AG20443 (cell line): ENCODE data around the gene BCHE.

Experiments used
- DNase-seq: peaks from one replicate; pipeline ENCODE4 v3.0.0; 2012; ENCODE audit warnings: low spot score, mixed read lengths

Gene BCHE

DNA sequence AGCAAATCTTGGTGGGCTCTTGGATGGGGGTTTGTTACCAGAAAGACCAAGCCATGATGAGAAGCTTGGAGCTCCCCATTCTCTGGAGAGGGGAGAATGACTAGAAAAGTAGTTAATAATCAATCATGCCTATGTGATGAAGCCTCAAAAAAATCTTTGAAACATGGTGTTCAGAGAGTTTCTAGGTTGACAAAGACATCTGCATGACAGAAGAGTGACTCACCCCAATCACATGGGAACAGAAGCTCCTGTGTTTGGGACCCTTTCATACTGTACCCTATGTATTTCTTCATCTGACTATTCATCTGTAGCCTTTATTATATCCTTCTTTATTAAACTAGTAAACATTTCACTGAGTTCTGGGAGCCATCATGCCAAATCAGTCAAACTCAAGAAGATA lies 87.4 kb downstream of the BCHE start:
- DNase-seq, result no peak

- DNase-seq, result no peak
These were observed 88.0 kb downstream of the BCHE start for GRCh38 chr3:165749241-165749640.

- no peak for DNase-seq
These were observed 89.1 kb downstream of the BCHE start for GRCh38 chr3:165748094-165748493.

DNA sequence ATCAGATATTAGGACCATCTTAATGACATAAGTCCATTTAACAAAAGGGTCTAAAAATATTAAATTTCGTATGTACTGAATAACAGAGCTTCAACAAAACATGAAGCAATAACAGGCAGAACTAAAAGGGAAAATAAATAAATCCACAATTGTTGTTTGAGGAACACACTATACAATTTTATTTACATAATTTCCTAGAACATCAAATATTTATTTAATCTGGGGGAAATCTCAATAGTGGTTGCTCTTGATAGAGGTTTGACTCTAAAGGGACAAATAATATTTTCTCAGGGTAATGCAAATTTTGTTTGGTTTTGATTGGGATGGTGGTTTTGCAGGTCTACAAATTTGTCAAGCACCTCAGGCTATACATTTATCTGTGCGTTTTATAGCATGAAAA lies 90.3 kb downstream of the BCHE start:
- no peak for DNase-seq

DNA sequence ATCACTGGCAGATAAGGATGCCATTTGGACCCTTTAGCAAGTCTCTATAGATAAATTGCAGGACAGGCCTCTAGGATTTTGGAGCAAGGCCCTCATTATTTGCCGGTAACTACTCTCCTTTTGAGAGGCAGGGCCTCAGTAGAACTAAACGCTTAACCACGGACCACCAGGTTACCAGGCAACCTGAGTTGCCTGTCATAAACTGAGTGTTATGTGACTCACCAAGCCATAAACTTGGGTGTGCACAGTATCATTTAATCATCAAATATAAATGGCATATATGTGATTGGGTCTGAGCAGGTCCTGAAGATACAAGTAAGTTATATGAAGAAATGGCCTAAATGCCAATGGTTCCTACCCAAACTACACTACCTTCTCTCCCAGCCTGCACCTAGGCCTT lies 93.2 kb downstream of the BCHE start:
- DNase-seq, result no peak

- no peak for DNase-seq
These were observed 94.9 kb downstream of the BCHE start for GRCh38 chr3:165742351-165742750.

DNA sequence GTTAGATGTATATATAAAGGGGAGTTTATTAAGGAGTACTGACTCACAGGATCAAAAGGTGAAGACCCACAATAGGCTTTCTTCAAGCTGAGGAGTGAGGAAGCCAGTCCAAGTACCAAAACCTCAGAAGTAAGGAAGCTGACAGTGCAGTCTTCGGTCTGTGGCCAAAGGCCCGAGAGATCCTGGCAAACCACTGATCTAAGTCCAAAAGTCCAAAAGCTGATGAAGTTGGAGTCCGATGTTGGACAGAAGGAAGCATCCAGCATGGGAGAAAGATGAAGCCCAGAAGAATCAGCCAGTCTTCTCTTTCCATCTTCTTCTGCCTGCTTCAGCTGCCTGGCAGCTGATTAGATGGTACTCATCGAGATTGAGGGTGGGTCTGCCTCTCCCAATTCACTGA lies 107.5 kb downstream of the BCHE start:
- DNase-seq, result no peak

- no peak for DNase-seq
These were observed 108.3 kb downstream of the BCHE start for GRCh38 chr3:165728924-165729323.

GRCh38 chr3:165725296-165725695 lies 111.9 kb downstream of the BCHE start:
- no peak for DNase-seq
